ENCODE measurements around the gene LSM14A. TPM values are rescaled to one million over a fixed set of nuclear protein-coding genes. Genes with fewer than 3 reads are reported as not detected.
"Not testable (repeated sequence)": the region's sequence is repeated elsewhere in the genome, so short reads cannot be mapped to it uniquely, and the experiment has no call there.

Gene LSM14A
- 100 to 1,000 TPM in 1 of 4 donors, 10 to 100 TPM in 3; 53.0 to 106 (median 73.0) TPM for polyA plus RNA-seq
- long read RNA-seq, donor 1, transcript LSM14A-203 (10 exons, 3,596 nt), result minor isoform, 9 of 106 reads
- long read RNA-seq, donor 1, transcript LSM14A-201 (11 exons, 3,424 nt), result major isoform, 15 of 106 reads
- long read RNA-seq, donor 1, partial matches to known transcripts, result 79 of 106 reads
- long read RNA-seq, donor 1, other reads (novel, unspliced or antisense), result 0 of 106 reads
- long read RNA-seq, donor 2, transcript LSM14A-203 (10 exons, 3,596 nt), result major isoform, 5 of 19 reads
- long read RNA-seq, donor 2, partial matches to known transcripts, result 10 of 19 reads
- long read RNA-seq, donor 2, other reads (novel, unspliced or antisense), result 0 of 19 reads
- long read RNA-seq, donor 3, transcript LSM14A-203 (10 exons, 3,596 nt), result major isoform, 5 of 40 reads
- long read RNA-seq, donor 3, partial matches to known transcripts, result 33 of 40 reads
- long read RNA-seq, donor 3, other reads (novel, unspliced or antisense), result 0 of 40 reads
- long read RNA-seq, donor 4, result 0 reads
- long read RNA-seq, donor 5, partial matches to known transcripts, result 28 of 28 reads
- long read RNA-seq, donor 5, other reads (novel, unspliced or antisense), result 0 of 28 reads
- long read RNA-seq, donor 6, transcript LSM14A-201 (11 exons, 3,424 nt), result major isoform, 5 of 31 reads
- long read RNA-seq, donor 6, partial matches to known transcripts, result 22 of 31 reads
- long read RNA-seq, donor 6, other reads (novel, unspliced or antisense), result 0 of 31 reads
- long read RNA-seq, donor 7, transcript LSM14A-203 (10 exons, 3,596 nt), result major isoform, 11 of 60 reads
- long read RNA-seq, donor 7, partial matches to known transcripts, result 46 of 60 reads
- long read RNA-seq, donor 7, other reads (novel, unspliced or antisense), result 0 of 60 reads
- long read RNA-seq, donor 8, result 0 reads
- long read RNA-seq, donor 9, partial matches to known transcripts, result 14 of 17 reads
- long read RNA-seq, donor 9, other reads (novel, unspliced or antisense), result 0 of 17 reads
- long read RNA-seq, donor 10, transcript LSM14A-201 (11 exons, 3,424 nt), result major isoform, 7 of 42 reads
- long read RNA-seq, donor 10, transcript LSM14A-203 (10 exons, 3,596 nt), result minor isoform, 5 of 42 reads
- long read RNA-seq, donor 10, partial matches to known transcripts, result 28 of 42 reads
- long read RNA-seq, donor 10, other reads (novel, unspliced or antisense), result 0 of 42 reads

DNA sequence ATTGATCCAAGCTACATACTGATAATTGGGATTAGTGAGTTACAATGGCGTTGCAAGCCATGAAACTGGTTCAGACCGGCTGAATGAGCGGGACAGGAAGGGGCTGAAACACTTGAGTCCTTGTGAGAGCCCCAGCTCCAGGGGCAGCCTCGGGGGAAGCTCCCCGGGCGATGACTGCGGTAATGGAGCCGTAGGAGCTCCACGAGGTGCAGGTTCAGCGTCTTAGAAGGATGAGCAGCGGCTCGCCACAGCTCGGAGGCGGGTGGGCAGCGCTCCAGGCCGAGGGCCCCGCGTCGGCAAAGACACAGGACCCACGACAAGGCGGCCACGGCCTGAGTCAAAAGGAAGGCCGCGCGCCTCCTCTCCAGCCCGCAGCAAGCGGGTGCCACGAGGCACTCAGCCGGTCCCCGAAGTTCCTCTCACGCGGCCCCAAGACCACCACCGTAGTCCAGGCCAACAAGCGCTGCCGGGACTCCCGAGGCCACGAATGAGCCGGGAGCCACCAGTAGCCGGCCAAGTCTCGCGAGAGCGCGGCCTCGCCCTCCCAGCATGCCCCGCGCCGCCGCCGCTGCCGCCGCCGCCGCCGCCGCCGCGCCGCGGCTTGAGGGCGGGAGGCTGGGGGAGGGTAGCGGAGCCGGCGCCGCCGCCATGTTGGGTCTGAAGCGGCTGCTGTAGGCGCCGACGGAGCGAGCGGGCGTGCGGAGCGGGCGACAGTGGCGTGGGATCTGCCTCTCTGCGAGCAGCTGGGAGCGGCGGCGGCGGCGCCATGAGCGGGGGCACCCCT lies at the start of gene LSM14A:
Gene LSM14A, plus strand, starts transcription at position 628 of the 784 bp plus-strand sequence. Its CDS starts 139 bp downstream, at position 767.
- Histone ChIP-seq H3K27me3 (ENCODE audit: control insufficient read depth in 3 of 3, insufficient read depth in 3 of 3, low read length in 3 of 3) (no peaks in the 10 kb centered on the region), H3K4me1 (ENCODE audit: control insufficient read depth in 3 of 3, insufficient read depth in 2 of 3, low read depth in 1 of 3, low read length in 2 of 3) (peaks cover 3 to 18% (median 10%) of the 10 kb centered on the region in 3 donors), H3K27ac (ENCODE audit: low read depth in 1 of 3, low read length in 2 of 3) (peak within 1 kb of the TSS; percentile 97 to 100 (median 99)), H3K9me3 (ENCODE audit: control insufficient read depth in 2 of 2, insufficient read depth in 1 of 2, low read depth in 1 of 2, low read length in 1 of 2) (no peaks in the 10 kb centered on the region), H3K36me3 (ENCODE audit: control insufficient read depth in 3 of 3, insufficient read depth in 2 of 3, low read depth in 1 of 3, low read length in 3 of 3) (peaks cover 0 to 9% (median 0%) of the 10 kb centered on the region in 3 donors), H3K4me3 (ENCODE audit: low read depth in 1 of 3, low read length in 3 of 3) (peak within 1 kb of the TSS; percentile 91 to 97 (median 96))
- FAIRE-seq, result no peak
- 0 to 1% (median 0%) methylated on average over 64 to 83 of the region's 83 CpGs for WGBS, 3 donors
- DNase-seq, result peak; percentile 83 to 97

DNA sequence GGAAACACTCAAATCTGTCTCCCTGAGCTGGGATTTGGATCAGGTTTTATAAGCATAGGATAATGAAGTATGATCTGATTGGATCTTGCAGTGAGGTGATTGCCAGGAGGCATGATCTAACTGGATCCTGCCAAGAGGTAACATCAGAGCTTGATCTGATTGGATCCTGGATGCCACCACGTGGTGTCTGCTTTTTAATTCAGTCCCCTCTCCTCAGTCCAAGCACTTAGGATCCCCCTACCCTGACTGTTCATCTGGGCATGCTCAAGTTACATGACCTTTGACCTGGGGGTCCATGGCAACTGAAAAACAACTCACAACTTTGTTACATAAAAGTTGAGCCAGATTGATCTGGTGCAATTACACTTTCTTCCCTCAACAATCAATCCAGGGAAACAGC lies 47.5 kb upstream of the LSM14A start:
- no peaks in the 10 kb centered on the region for H3K4me1 ChIP-seq (ENCODE audit: control insufficient read depth in 3 of 3, insufficient read depth in 2 of 3, low read depth in 1 of 3, low read length in 2 of 3)
- H3K36me3 ChIP-seq (ENCODE audit: control insufficient read depth in 3 of 3, insufficient read depth in 2 of 3, low read depth in 1 of 3, low read length in 3 of 3), result no peaks in the 10 kb centered on the region
- WGBS, 3 donors, result 8 to 23% (median 15%) methylated on average over 1 of the region's 1 CpG
- no peaks in the 10 kb centered on the region for H3K9me3 ChIP-seq (ENCODE audit: control insufficient read depth in 2 of 2, insufficient read depth in 1 of 2, low read depth in 1 of 2, low read length in 1 of 2)
- no peak overlapping the region for H3K4me3 ChIP-seq (ENCODE audit: low read depth in 1 of 3, low read length in 3 of 3)
- no peak overlapping the region for H3K27ac ChIP-seq (ENCODE audit: low read depth in 1 of 3, low read length in 2 of 3)
- peaks cover 0 to 3% (median 0%) of the 10 kb centered on the region in 3 donors for H3K27me3 ChIP-seq (ENCODE audit: control insufficient read depth in 3 of 3, insufficient read depth in 3 of 3, low read length in 3 of 3)
- DNase-seq (no peak), FAIRE-seq (no peak)

DNA sequence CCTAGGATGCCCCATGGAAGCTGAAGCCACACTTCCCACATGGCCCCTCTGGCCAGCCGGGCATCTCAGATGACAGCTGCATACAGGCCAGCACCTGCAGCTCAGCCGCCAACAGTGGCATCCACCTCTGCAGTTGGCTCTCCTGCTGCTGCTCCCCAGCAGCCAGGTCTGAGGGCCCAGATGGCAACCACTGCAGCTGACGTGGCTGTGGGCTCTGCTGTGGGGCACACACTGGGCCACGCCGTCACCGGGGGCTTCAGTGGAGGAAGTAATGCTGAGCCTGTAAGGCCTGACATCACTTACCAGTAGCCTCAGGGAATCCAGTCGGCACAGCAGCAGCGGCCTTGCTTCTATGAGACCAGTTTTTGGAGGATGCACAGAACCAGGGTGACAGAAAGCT lies 45.3 kb upstream of the LSM14A start:
- DNase-seq (no peak), FAIRE-seq (no peak)
- H3K9me3 ChIP-seq (ENCODE audit: control insufficient read depth in 2 of 2, insufficient read depth in 1 of 2, low read depth in 1 of 2, low read length in 1 of 2), result no peaks in the 10 kb centered on the region
- no peaks in the 10 kb centered on the region for H3K4me1 ChIP-seq (ENCODE audit: control insufficient read depth in 3 of 3, insufficient read depth in 2 of 3, low read depth in 1 of 3, low read length in 2 of 3)
- WGBS, 3 donors, result 83 to 85% (median 85%) methylated on average over 8 of the region's 8 CpGs
- H3K27ac ChIP-seq (ENCODE audit: low read depth in 1 of 3, low read length in 2 of 3), result no peak overlapping the region
- H3K4me3 ChIP-seq (ENCODE audit: low read depth in 1 of 3, low read length in 3 of 3), result no peak overlapping the region
- no peaks in the 10 kb centered on the region for H3K36me3 ChIP-seq (ENCODE audit: control insufficient read depth in 3 of 3, insufficient read depth in 2 of 3, low read depth in 1 of 3, low read length in 3 of 3)
- no peaks in the 10 kb centered on the region for H3K27me3 ChIP-seq (ENCODE audit: control insufficient read depth in 3 of 3, insufficient read depth in 3 of 3, low read length in 3 of 3)

DNA sequence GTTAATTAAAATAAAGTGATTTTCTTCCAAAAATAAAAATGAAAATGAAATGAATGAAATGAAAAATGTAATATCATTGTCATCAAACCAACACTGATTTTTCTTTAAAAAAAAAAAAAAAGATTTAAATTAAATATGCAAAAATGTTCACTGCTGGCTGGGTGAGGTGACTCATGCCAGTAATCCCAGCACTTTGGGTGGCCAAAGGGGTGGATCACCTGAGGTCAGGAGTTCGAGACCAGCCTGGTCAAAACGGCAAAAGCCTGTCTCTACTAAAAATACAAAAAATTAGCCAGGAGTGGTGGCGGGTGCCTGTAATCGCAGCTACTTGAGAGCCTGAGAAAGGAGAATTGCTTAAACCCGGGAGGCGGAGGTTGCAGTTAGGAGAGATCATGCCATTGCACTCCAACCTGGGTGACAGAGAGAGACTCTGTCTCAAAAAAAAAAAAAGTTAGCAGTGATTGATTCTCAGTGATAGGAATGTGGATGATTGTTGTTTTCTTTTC lies 44.6 kb upstream of the LSM14A start:
- no peaks in the 10 kb centered on the region for H3K36me3 ChIP-seq (ENCODE audit: control insufficient read depth in 3 of 3, insufficient read depth in 2 of 3, low read depth in 1 of 3, low read length in 3 of 3)
- H3K4me1 ChIP-seq (ENCODE audit: control insufficient read depth in 3 of 3, insufficient read depth in 2 of 3, low read depth in 1 of 3, low read length in 2 of 3), result no peaks in the 10 kb centered on the region
- no peaks in the 10 kb centered on the region for H3K9me3 ChIP-seq (ENCODE audit: control insufficient read depth in 2 of 2, insufficient read depth in 1 of 2, low read depth in 1 of 2, low read length in 1 of 2)
- H3K27ac ChIP-seq (ENCODE audit: low read depth in 1 of 3, low read length in 2 of 3), result no peak overlapping the region
- DNase-seq (no peak), FAIRE-seq (no peak)
- no peak overlapping the region for H3K4me3 ChIP-seq (ENCODE audit: low read depth in 1 of 3, low read length in 3 of 3)
- H3K27me3 ChIP-seq (ENCODE audit: control insufficient read depth in 3 of 3, insufficient read depth in 3 of 3, low read length in 3 of 3), result no peaks in the 10 kb centered on the region
- 86% methylated on average over 6 of the region's 6 CpGs for WGBS, 3 donors

DNA sequence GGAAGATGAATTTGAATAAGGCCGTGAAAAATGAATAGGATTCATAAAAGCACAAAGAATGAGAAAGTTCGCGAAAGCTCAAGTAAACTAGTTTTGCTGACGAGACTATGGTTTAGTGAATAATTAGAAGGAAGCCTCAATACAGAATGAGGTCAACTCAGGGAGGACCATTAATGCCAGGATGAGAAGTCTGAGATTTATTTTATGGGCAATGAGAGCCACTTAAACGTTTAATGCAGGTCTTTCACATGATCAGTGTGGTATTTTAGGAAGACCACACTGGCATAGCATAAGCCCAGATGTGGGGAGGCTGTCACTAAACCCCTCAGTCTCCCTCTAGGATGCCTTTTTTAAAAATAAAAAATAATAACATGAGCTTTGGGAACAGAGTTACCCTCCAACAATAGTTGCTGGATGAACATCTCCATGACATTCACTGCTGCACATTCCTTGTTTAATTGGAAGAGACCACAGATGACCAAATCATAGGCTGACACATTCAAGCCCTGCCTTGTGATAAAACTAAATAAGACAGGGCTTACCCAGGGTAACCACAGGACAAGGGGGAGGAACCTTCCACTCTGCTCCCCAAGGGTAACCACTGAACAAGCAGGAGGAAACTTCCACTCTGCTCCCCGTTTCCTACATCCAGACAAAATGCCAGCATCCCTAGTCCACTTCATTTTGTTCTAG lies 43.6 kb upstream of the LSM14A start:
- Histone ChIP-seq H3K27me3 (ENCODE audit: control insufficient read depth in 3 of 3, insufficient read depth in 3 of 3, low read length in 3 of 3) (no peaks in the 10 kb centered on the region), H3K36me3 (ENCODE audit: control insufficient read depth in 3 of 3, insufficient read depth in 2 of 3, low read depth in 1 of 3, low read length in 3 of 3) (no peaks in the 10 kb centered on the region), H3K4me3 (ENCODE audit: low read depth in 1 of 3, low read length in 3 of 3) (no peak overlapping the region), H3K9me3 (ENCODE audit: control insufficient read depth in 2 of 2, insufficient read depth in 1 of 2, low read depth in 1 of 2, low read length in 1 of 2) (no peaks in the 10 kb centered on the region), H3K4me1 (ENCODE audit: control insufficient read depth in 3 of 3, insufficient read depth in 2 of 3, low read depth in 1 of 3, low read length in 2 of 3) (no peaks in the 10 kb centered on the region), H3K27ac (ENCODE audit: low read depth in 1 of 3, low read length in 2 of 3) (no peak overlapping the region)
- FAIRE-seq (no peak), DNase-seq (no peak)
- WGBS, 3 donors, result 67 to 72% (median 68%) methylated on average over 6 of the region's 6 CpGs

DNA sequence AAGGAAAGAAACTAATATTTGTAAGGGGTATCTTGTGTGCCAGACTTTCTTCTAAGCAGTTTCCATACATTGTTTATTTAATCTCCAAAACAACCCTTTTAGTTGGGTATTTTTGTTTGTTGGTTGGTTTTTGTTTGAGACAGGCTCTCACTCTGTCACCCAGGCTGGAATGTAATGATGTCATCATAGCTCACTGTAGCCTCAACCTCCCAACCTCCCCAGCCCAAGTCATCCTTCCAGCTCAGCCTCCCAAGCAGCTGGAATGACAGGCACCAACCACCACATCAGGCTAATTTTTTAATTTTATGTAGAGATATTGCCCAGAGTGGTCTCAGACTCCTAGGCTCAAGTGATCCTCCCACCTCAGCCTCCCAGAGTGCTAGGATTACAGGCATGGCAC lies 41.2 kb upstream of the LSM14A start:
- Histone ChIP-seq H3K4me3 (ENCODE audit: low read depth in 1 of 3, low read length in 3 of 3) (no peak overlapping the region), H3K27ac (ENCODE audit: low read depth in 1 of 3, low read length in 2 of 3) (no peak overlapping the region), H3K4me1 (ENCODE audit: control insufficient read depth in 3 of 3, insufficient read depth in 2 of 3, low read depth in 1 of 3, low read length in 2 of 3) (peaks cover 0 to 6% (median 0%) of the 10 kb centered on the region in 3 donors), H3K36me3 (ENCODE audit: control insufficient read depth in 3 of 3, insufficient read depth in 2 of 3, low read depth in 1 of 3, low read length in 3 of 3) (no peaks in the 10 kb centered on the region), H3K9me3 (ENCODE audit: control insufficient read depth in 2 of 2, insufficient read depth in 1 of 2, low read depth in 1 of 2, low read length in 1 of 2) (no peaks in the 10 kb centered on the region), H3K27me3 (ENCODE audit: control insufficient read depth in 3 of 3, insufficient read depth in 3 of 3, low read length in 3 of 3) (no peaks in the 10 kb centered on the region)
- FAIRE-seq (no peak), DNase-seq (no peak)

DNA sequence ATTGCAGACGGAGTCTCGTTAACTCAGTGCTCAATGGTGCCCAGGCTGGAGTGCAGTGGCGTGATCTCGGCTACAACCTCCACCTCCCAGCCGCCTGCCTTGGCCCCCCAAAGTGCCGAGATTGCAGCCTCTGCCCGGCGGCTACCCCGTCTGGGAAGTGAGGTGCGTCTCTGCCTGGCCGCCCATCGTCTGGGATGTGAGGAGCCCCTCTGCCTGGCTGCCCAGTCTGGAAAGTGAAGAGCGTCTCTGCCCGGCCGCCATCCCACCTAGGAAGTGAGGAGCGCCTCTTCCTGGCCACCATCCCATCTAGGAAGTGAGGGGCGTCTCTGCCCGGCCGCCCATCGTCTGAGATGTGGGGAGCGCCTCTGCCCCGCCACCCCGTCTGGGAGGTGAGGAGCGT lies 40.2 kb upstream of the LSM14A start:
- not testable (repeated sequence) for H3K27ac ChIP-seq (ENCODE audit: low read depth in 1 of 3, low read length in 2 of 3); H3K27me3 ChIP-seq (ENCODE audit: control insufficient read depth in 3 of 3, insufficient read depth in 3 of 3, low read length in 3 of 3); H3K4me3 ChIP-seq (ENCODE audit: low read depth in 1 of 3, low read length in 3 of 3); H3K36me3 ChIP-seq (ENCODE audit: control insufficient read depth in 3 of 3, insufficient read depth in 2 of 3, low read depth in 1 of 3, low read length in 3 of 3); H3K4me1 ChIP-seq (ENCODE audit: control insufficient read depth in 3 of 3, insufficient read depth in 2 of 3, low read depth in 1 of 3, low read length in 2 of 3); H3K9me3 ChIP-seq (ENCODE audit: control insufficient read depth in 2 of 2, insufficient read depth in 1 of 2, low read depth in 1 of 2, low read length in 1 of 2); FAIRE-seq; DNase-seq
- 94 to 96% (median 95%) methylated on average over 8 to 22 of the region's 24 CpGs for WGBS, 3 donors
